ENCODE results near the gene FUCA1.

The FUCA1 gene

GRCh38 chr1:23895993-23896392 lies 27.9 kb upstream of the FUCA1 start:
- in situ Hi-C loops (cut with MboI; ENCODE audit: low sequenced_read_pairs, unreplicated experiment): no loop called here
- no peak for TF ChIP-seq CTCF (IDR thresholded peaks at IDR 0.05; ENCODE audit: borderline replicate concordance, control extremely low read depth, extremely low read depth, insufficient read depth, missing control alignments)
- DNase-seq (ENCODE audit: low spot score): no peak

DNA sequence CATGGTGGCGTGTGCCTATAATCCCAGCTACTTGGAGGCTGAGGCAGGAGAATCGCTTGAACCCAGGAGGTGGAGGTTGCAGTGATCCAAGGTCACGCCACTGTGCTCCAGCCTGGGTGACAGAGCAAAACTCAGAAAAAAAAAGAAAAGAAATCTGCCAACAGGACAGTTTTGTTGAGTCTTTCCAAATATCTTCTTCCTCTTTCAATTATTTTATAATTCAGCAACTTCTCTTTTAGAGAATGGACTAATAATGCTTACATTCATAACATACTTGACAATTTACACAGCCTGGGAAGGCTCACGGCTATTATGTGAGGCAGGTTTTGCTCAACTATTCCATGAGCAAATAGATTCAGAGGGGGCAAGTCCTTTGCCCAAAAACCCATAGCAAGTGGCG lies 27.0 kb upstream of the FUCA1 start:
- TF ChIP-seq CTCF (IDR thresholded peaks at IDR 0.05; ENCODE audit: borderline replicate concordance, control extremely low read depth, extremely low read depth, insufficient read depth, missing control alignments): no peak
- in situ Hi-C loops (cut with MboI; ENCODE audit: low sequenced_read_pairs, unreplicated experiment): no loop called here
- DNase-seq (ENCODE audit: low spot score): no peak

GRCh38 chr1:23889074-23889473 lies 21.0 kb upstream of the FUCA1 start:
- in situ Hi-C loops (cut with MboI; ENCODE audit: low sequenced_read_pairs, unreplicated experiment): no loop called here
- no peak for DNase-seq (ENCODE audit: low spot score)
- TF ChIP-seq CTCF (IDR thresholded peaks at IDR 0.05; ENCODE audit: borderline replicate concordance, control extremely low read depth, extremely low read depth, insufficient read depth, missing control alignments): no peak

DNA sequence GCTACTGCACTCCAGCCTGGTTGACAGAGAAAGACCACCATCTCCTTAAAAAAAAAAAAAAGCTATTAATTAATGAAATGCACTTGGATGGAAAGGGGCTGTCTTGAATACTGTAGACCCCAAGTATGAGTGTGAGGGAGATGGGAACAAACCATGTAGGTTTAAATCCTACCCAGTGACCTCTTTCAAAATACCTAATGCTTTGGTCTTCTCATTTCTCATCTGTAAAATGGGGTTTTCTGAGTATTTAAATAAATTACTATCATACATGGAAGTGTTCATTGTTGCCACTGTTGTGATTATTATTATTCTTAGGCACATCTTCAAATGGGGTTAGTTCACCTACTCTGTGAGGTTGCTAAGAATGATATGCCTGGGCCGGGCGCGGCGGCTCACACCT lies 17.1 kb upstream of the FUCA1 start:
- no peak for TF ChIP-seq CTCF (IDR thresholded peaks at IDR 0.05; ENCODE audit: borderline replicate concordance, control extremely low read depth, extremely low read depth, insufficient read depth, missing control alignments)
- in situ Hi-C loops (cut with MboI; ENCODE audit: low sequenced_read_pairs, unreplicated experiment): no loop called here
- no peak for DNase-seq (ENCODE audit: low spot score)

- no peak for TF ChIP-seq CTCF (IDR thresholded peaks at IDR 0.05; ENCODE audit: borderline replicate concordance, control extremely low read depth, extremely low read depth, insufficient read depth, missing control alignments)
- in situ Hi-C loops (cut with MboI; ENCODE audit: low sequenced_read_pairs, unreplicated experiment): no loop called here
- no peak for DNase-seq (ENCODE audit: low spot score)
Observed at GRCh38 chr1:23882746-23883145, 14.7 kb upstream of the FUCA1 start.

GRCh38 chr1:23879809-23880208 lies 11.7 kb upstream of the FUCA1 start:
- in situ Hi-C loops (cut with MboI; ENCODE audit: low sequenced_read_pairs, unreplicated experiment): no loop called here
- no peak for TF ChIP-seq CTCF (IDR thresholded peaks at IDR 0.05; ENCODE audit: borderline replicate concordance, control extremely low read depth, extremely low read depth, insufficient read depth, missing control alignments)
- no peak for DNase-seq (ENCODE audit: low spot score)

GRCh38 chr1:23878668-23879067 lies 10.6 kb upstream of the FUCA1 start:
- no peak for DNase-seq (ENCODE audit: low spot score)
- TF ChIP-seq CTCF (IDR thresholded peaks at IDR 0.05; ENCODE audit: borderline replicate concordance, control extremely low read depth, extremely low read depth, insufficient read depth, missing control alignments): no peak
- in situ Hi-C loops (cut with MboI; ENCODE audit: low sequenced_read_pairs, unreplicated experiment): no loop called here

Data from GM13976 (cell line).